HG03457 (cell line): ENCODE data around the gene LHFPL6.

Source experiments
- ATAC-seq: cut with Tn5 transposase; IDR thresholded peaks from one replicate; pipeline ENCODE4 v1.9.1; 2021; ENCODE audit warnings: moderate number of reproducible peaks; ENCODE audit not compliant: unreplicated experiment

Gene LHFPL6

GRCh38 chr13:39596176-39596575 is 6.8 kb downstream of the LHFPL6 start:
- ATAC-seq = no peak

GRCh38 chr13:39590466-39591036 is 12.4 kb downstream of the LHFPL6 start:
- no peak for ATAC-seq

GRCh38 chr13:39588384-39588783 is 14.6 kb downstream of the LHFPL6 start:
- ATAC-seq = no peak

- no peak for ATAC-seq
Observed at GRCh38 chr13:39587939-39588338, 15.1 kb downstream of the LHFPL6 start.

GRCh38 chr13:39586958-39587605 is 15.9 kb downstream of the LHFPL6 start:
- no peak for ATAC-seq

- ATAC-seq = no peak
Observed at GRCh38 chr13:39586151-39586550, 16.8 kb downstream of the LHFPL6 start.

GRCh38 chr13:39585219-39585618 is 17.8 kb downstream of the LHFPL6 start:
- no peak for ATAC-seq

GRCh38 chr13:39580881-39581575 is 22.0 kb downstream of the LHFPL6 start:
- ATAC-seq = no peak

- no peak for ATAC-seq
Observed at GRCh38 chr13:39578821-39579291, 24.1 kb downstream of the LHFPL6 start.

- ATAC-seq = no peak
Observed at GRCh38 chr13:39577838-39578491, 25.0 kb downstream of the LHFPL6 start.

GRCh38 chr13:39577203-39577602 is 25.8 kb downstream of the LHFPL6 start:
- no peak for ATAC-seq

GRCh38 chr13:39575641-39576238 is 27.3 kb downstream of the LHFPL6 start:
- ATAC-seq = no peak

- no peak for ATAC-seq
Observed at GRCh38 chr13:39571502-39572092, 31.4 kb downstream of the LHFPL6 start.

GRCh38 chr13:39567569-39567968 is 35.4 kb downstream of the LHFPL6 start:
- ATAC-seq = no peak

GRCh38 chr13:39566216-39566869 is 36.6 kb downstream of the LHFPL6 start:
- no peak for ATAC-seq

- no peak for ATAC-seq
Observed at GRCh38 chr13:39565036-39565949, 37.7 kb downstream of the LHFPL6 start.

GRCh38 chr13:39563470-39563735 is 39.6 kb downstream of the LHFPL6 start:
- ATAC-seq = no peak

- ATAC-seq = no peak
Observed at GRCh38 chr13:39561971-39562370, 41.0 kb downstream of the LHFPL6 start.

GRCh38 chr13:39559847-39560246 is 43.1 kb downstream of the LHFPL6 start:
- ATAC-seq = no peak
